GM10248 (cell line): ENCODE results near the gene LMLN.
"Not testable (repeated sequence)": the region's sequence is repeated elsewhere in the genome, so short reads cannot be mapped to it uniquely, and the experiment has no call there.

Experiments used
- CTCF ChIA-PET: fragments of 300-600 bp; sonication (Branson Sonifier 250); formaldehyde crosslinking; extraction: SDS; loops from one replicate; lab custom pipeline; 2021; ENCODE audit warnings: antibody characterized with exemption; lab: Yijun Ruan, JAX
- POLR2A ChIA-PET: fragments of 350-650 bp; sonication (Branson Sonifier 250); formaldehyde crosslinking; extraction: SDS; loops from one replicate; lab custom pipeline; 2020; ENCODE audit warnings: antibody characterized with exemption; lab: Yijun Ruan, JAX
- DNase-seq: peaks from one replicate; pipeline ENCODE4 v3.0.0; 2012; ENCODE audit errors: extremely low spot score
- TF ChIP-seq, protein P1 (sequence below): IDR thresholded peaks from 2 replicates; pipeline ENCODE4 v1.5.1; 2012; ENCODE audit warnings: mild to moderate bottlenecking, low read depth; ENCODE audit errors: extremely low read depth, missing control alignments, control extremely low read depth

LMLN gene, protein sequence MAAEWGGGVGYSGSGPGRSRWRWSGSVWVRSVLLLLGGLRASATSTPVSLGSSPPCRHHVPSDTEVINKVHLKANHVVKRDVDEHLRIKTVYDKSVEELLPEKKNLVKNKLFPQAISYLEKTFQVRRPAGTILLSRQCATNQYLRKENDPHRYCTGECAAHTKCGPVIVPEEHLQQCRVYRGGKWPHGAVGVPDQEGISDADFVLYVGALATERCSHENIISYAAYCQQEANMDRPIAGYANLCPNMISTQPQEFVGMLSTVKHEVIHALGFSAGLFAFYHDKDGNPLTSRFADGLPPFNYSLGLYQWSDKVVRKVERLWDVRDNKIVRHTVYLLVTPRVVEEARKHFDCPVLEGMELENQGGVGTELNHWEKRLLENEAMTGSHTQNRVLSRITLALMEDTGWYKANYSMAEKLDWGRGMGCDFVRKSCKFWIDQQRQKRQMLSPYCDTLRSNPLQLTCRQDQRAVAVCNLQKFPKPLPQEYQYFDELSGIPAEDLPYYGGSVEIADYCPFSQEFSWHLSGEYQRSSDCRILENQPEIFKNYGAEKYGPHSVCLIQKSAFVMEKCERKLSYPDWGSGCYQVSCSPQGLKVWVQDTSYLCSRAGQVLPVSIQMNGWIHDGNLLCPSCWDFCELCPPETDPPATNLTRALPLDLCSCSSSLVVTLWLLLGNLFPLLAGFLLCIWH

DNA sequence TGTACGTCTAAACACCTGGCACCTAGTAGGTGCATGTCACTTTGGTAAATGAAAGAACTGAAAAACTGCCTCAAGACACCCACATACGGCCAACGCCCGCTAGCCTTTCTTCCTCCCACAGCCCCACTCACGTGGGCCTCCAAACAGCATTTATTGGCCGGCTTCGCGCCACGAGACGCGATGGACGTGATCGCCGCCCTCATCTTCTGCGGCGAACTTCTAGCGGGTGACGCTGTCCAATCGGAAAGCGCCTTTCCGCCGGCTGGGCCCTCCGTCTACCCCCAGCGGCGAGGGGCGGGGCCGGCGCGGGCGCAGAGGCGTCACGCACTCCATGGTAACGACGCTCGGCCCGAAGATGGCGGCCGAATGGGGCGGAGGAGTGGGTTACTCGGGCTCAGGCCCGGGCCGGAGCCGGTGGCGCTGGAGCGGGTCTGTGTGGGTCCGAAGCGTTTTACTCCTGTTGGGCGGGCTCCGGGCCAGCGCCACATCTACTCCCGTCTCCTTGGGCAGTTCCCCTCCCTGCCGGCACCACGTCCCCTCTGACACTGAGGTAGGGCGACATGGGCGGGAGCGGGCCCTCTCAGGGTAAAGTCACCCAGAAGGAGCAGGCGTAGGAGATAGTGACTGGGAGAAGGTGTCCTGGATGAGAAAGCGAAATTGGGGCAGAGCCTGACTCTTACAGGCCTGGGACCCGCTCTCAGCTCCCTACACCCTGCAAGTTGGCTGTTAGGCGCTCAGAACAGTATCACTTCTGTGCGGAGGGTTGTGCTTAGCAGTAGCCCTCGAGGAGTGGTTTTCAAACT lies at the start of gene LMLN:
LMLN (plus strand) TSS at position 327 of the 803 bp plus-strand sequence; CDS start at position 356, 29 bp downstream.
- TF ChIP-seq, protein P1, sequence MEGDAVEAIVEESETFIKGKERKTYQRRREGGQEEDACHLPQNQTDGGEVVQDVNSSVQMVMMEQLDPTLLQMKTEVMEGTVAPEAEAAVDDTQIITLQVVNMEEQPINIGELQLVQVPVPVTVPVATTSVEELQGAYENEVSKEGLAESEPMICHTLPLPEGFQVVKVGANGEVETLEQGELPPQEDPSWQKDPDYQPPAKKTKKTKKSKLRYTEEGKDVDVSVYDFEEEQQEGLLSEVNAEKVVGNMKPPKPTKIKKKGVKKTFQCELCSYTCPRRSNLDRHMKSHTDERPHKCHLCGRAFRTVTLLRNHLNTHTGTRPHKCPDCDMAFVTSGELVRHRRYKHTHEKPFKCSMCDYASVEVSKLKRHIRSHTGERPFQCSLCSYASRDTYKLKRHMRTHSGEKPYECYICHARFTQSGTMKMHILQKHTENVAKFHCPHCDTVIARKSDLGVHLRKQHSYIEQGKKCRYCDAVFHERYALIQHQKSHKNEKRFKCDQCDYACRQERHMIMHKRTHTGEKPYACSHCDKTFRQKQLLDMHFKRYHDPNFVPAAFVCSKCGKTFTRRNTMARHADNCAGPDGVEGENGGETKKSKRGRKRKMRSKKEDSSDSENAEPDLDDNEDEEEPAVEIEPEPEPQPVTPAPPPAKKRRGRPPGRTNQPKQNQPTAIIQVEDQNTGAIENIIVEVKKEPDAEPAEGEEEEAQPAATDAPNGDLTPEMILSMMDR = no peak
- DNase-seq = peak; percentile 95
- ChIA-PET POLR2A (no interaction called here), CTCF (interaction anchor here (1.7 kb wide), 1 partner anchor 11 kb away, joined by 5 read pairs; no protein-coding TSS in a partner anchor)

GRCh38 chr3:197912741-197913476 lies 47.1 kb upstream of the LMLN start:
- POLR2A ChIA-PET = no interaction called here
- TF ChIP-seq, protein P1 = no peak
- no peak for DNase-seq
- CTCF ChIA-PET = interaction anchor here (0.8 to 1.1 kb wide), 3 partner anchors 13 to 30 kb away, joined by 3 to 5 read pairs (median 4); no protein-coding TSS in a partner anchor

- TF ChIP-seq, protein P1 = no peak
- POLR2A ChIA-PET = no interaction called here
- CTCF ChIA-PET = interaction anchor here (0.9 to 4.1 kb wide), 4 partner anchors 8 to 30 kb away, joined by 3 to 13 read pairs (median 4); no protein-coding TSS in a partner anchor
- no peak for DNase-seq
Observed at GRCh38 chr3:197913641-197914380, 46.2 kb upstream of the LMLN start.

DNA sequence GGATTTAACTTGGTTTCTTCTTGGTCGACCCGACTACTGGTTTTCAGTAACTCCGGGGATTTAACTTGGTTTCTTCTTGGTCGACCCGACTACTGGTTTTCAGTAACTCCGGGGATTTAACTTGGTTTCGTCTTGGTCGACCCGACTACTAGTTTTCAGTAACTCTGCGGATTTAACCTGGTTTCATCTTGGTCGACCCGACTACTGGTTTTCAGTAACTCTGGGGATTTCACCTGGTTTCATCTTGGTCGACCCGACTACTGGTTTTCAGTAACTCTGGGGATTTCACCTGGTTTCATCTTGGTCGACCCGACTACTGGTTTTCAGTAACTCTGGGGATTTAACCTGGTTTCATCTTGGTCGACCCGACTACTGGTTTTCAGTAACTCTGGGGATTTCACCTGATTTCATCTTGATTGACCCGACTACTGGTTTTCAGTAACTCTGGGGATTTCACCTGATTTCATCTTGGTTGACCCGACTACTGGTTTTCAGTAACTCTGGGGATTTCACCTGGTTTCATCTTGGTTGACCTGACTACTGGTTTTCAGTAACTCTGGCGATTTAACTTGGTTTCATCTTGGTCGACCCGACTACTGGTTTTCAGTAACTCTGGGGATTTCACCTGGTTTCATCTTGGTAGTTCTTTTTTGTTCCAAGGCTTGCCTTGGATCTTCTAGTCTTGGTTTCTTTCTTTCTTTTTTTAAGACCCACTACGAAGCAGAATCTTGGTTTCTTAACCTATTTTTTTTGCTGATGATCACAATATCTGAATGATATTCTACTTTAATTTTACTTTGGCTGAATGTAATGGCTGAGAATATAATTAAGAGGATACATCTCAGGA lies 38.4 kb upstream of the LMLN start:
- CTCF ChIA-PET = interaction anchor here (1.3 to 1.8 kb wide), 2 partner anchors 15 to 16 kb away, joined by 4 to 6 read pairs; no protein-coding TSS in a partner anchor
- POLR2A ChIA-PET, DNase-seq: not testable (repeated sequence)

GRCh38 chr3:197926418-197926817 lies 33.6 kb upstream of the LMLN start:
- TF ChIP-seq, protein P1 = no peak
- ChIA-PET CTCF (interaction anchor here (1.1 to 2.4 kb wide), 3 partner anchors 14 to 19 kb away, joined by 3 to 5 read pairs (median 4); no protein-coding TSS in a partner anchor), POLR2A (no interaction called here)
- DNase-seq = no peak

DNA sequence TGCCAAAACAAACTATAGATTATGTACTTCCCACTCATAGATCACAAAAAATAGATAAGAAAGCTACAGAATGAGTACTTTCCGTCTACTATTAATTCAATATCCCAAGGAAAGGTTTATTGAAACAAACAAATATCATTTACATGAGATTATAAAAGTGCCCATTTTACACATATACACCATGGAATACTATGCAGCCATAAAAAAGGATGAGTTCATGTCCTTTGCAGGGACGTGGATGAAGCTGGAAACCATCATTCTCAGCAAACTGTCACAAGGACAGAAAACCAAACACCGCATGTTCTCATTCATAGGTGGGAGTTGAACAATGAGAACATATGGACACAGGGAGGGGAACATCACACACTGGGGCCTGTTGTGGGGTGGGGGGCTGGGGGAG lies 32.4 kb upstream of the LMLN start:
- POLR2A ChIA-PET, DNase-seq: not testable (repeated sequence)
- CTCF ChIA-PET = interaction anchor here (1.1 to 2.4 kb wide), 3 partner anchors 15 to 22 kb away, joined by 4 to 5 read pairs (median 5); no protein-coding TSS in a partner anchor
